IMR-90 (cell line): ENCODE results near the gene VPS13C. TPM values are rescaled to one million over a fixed set of nuclear protein-coding genes. Genes with fewer than 3 reads are reported as not detected.
A peak's percentile ranks its signal among the peaks of the same experiment; 100 is the strongest.

Experiments used
- ATAC-seq: fragments of 200-7000 bp; cut with Tn5 transposase; 2 replicates; pipeline ENCODE4 v1.9.1; 2020; ENCODE audit warnings: low read depth, mild to moderate bottlenecking, moderate library complexity
- BruUV-seq: library from RNA; stranded (reverse); fragments of 400-500 nt; replicated peaks from 2 replicates; lab custom pipeline; 2021; lab: Mats Ljungman, UMichigan
- CTCF ChIA-PET: fragments of 300-600 bp; formaldehyde crosslinking; extraction: SDS; loops from one replicate; lab custom pipeline; 2021; ENCODE audit warnings: antibody characterized with exemption; lab: Yijun Ruan, JAX
- POLR2A ChIA-PET: fragments of 300-600 bp; sonication (Branson Sonifier 250); formaldehyde crosslinking; loops from one replicate; lab custom pipeline; 2022; ENCODE audit warnings: antibody characterized with exemption; ENCODE audit not compliant: unreplicated experiment; lab: Charles Lee
- DNase-seq: peaks from one replicate; pipeline ENCODE4 v3.0.0; 2013
- H2AFZ ChIP-seq: replicated peaks from 2 replicates; pipeline ENCODE3; 2013; ENCODE audit warnings: low read length, mild to moderate bottlenecking; ENCODE audit not compliant: poor library complexity
- H2AK5ac ChIP-seq: 2 replicates; pipeline ENCODE4 v1.6.1; 2013; ENCODE audit warnings: low read depth, low read length, inconsistent platforms
- H2AK9ac ChIP-seq: replicated peaks from 2 replicates; pipeline ENCODE3; 2013; ENCODE audit warnings: mild to moderate bottlenecking, low read depth, low read length, moderate library complexity; ENCODE audit not compliant: poor library complexity
- H2BK120ac ChIP-seq: 2 replicates; pipeline ENCODE4 v1.6.1; 2013; ENCODE audit warnings: low read depth, low read length, inconsistent platforms
- H2BK15ac ChIP-seq: 3 replicates; pipeline ENCODE4 v1.6.1; 2013; ENCODE audit warnings: low read depth, low read length, inconsistent platforms
- H2BK20ac ChIP-seq: 2 replicates; pipeline ENCODE4 v1.6.1; 2013; ENCODE audit warnings: low read depth, mild to moderate bottlenecking, inconsistent platforms, low read length, moderate library complexity
- H2BK5ac ChIP-seq: 2 replicates; pipeline ENCODE4 v1.6.1; 2013; ENCODE audit warnings: mild to moderate bottlenecking, low read depth, low read length, inconsistent platforms; ENCODE audit not compliant: poor library complexity, severe bottlenecking
- H3K14ac ChIP-seq: replicated peaks from 2 replicates; pipeline ENCODE4 v1.6.1; 2013; ENCODE audit warnings: low read depth, low read length, inconsistent platforms
- H3K18ac ChIP-seq: 2 replicates; pipeline ENCODE4 v1.6.1; 2013; ENCODE audit warnings: low read depth, low read length, control low read depth
- H3K23ac ChIP-seq: 2 replicates; pipeline ENCODE4 v1.6.1; 2013; ENCODE audit warnings: low read depth, low read length, inconsistent platforms
- H3K27ac ChIP-seq: 2 replicates; pipeline ENCODE4 v1.5.1; 2013; ENCODE audit warnings: mild to moderate bottlenecking, control low read depth, low read length; ENCODE audit not compliant: insufficient read depth
- H3K27me3 ChIP-seq: 2 replicates; pipeline ENCODE4 v1.6.1; 2013; ENCODE audit warnings: low read length; ENCODE audit not compliant: control insufficient read depth, insufficient read depth
- H3K36me3 ChIP-seq: 2 replicates; pipeline ENCODE4 v1.6.1; 2013; ENCODE audit warnings: low read length, mixed read lengths; ENCODE audit not compliant: control insufficient read depth, insufficient read depth
- H3K4ac ChIP-seq: 2 replicates; pipeline ENCODE4 v1.6.1; 2013; ENCODE audit warnings: low read depth, low read length, inconsistent platforms
- H3K4me1 ChIP-seq: 2 replicates; pipeline ENCODE4 v1.6.1; 2013; ENCODE audit warnings: low read length, mixed read lengths; ENCODE audit not compliant: control insufficient read depth, insufficient read depth
- H3K4me2 ChIP-seq: 2 replicates; pipeline ENCODE4 v1.6.1; 2013; ENCODE audit warnings: low read depth, mild to moderate bottlenecking, control low read depth, low read length, moderate library complexity
- H3K4me3 ChIP-seq: 2 replicates; pipeline ENCODE4 v1.5.1; 2013; ENCODE audit warnings: low read depth, mild to moderate bottlenecking, control low read depth, low read length, moderate library complexity; ENCODE audit not compliant: insufficient read depth
- H3K56ac ChIP-seq: 2 replicates; pipeline ENCODE4 v1.6.1; 2013; ENCODE audit warnings: low read length, inconsistent platforms; ENCODE audit not compliant: insufficient read depth; ENCODE audit errors: extremely low read depth
- H3K79me1 ChIP-seq, 2 experiments: 2 replicates each; pipeline ENCODE4 v1.6.1; 2013; ENCODE audit warnings: low read length in 2 of 2, inconsistent platforms in 1 of 2, low read depth in 1 of 2
- H3K9ac ChIP-seq: 2 replicates; pipeline ENCODE4 v1.6.1; 2013; ENCODE audit warnings: low read depth, low read length, control low read depth
- H3K9me1 ChIP-seq: 2 replicates; pipeline ENCODE4 v1.6.1; 2013; ENCODE audit warnings: low read length, inconsistent platforms; ENCODE audit not compliant: insufficient read depth
- H3K9me3 ChIP-seq: 2 replicates; pipeline ENCODE4 v1.6.1; 2013; ENCODE audit warnings: low read length; ENCODE audit not compliant: control insufficient read depth, insufficient read depth
- H4K20me1 ChIP-seq: 2 replicates; pipeline ENCODE4 v1.6.1; 2013; ENCODE audit warnings: low read length, inconsistent platforms; ENCODE audit not compliant: insufficient read depth
- H4K5ac ChIP-seq: 2 replicates; pipeline ENCODE4 v1.6.1; 2013; ENCODE audit warnings: mild to moderate bottlenecking, low read depth, low read length, control low read depth
- H4K8ac ChIP-seq, 2 experiments: 2 replicates each; pipeline ENCODE4 v1.6.1; 2013; ENCODE audit warnings: low read depth in 2 of 2, low read length in 2 of 2, control low read depth in 1 of 2, inconsistent platforms in 1 of 2
- H4K91ac ChIP-seq: 2 replicates; pipeline ENCODE4 v1.6.1; 2013; ENCODE audit warnings: low read depth, low read length, inconsistent platforms; ENCODE audit not compliant: insufficient read depth
- MAFK ChIP-seq: IDR thresholded peaks from 2 replicates; pipeline ENCODE4 v1.6.1; 2012; ENCODE audit warnings: low read depth, low read length, improper control_type of control experiment
- WGBS, 2 experiments: methylation state at CpG; one replicate each; pipeline versions ENCODE4 v1.1.5 to v1.1.7; 2013; ENCODE audit warnings: missing lambda C conversion rate in 2 of 2; ENCODE audit not compliant: insufficient read length in 1 of 2; ENCODE audit errors: extremely low coverage in 2 of 2; 5-methylcytosine and 5-hydroxymethylcytosine counted together
- dilution Hi-C: fragments of 300-500 bp; cut with HindIII; formaldehyde crosslinking; loops from one replicate; pipeline ENCODE4 v1.14.3; 2018; ENCODE audit warnings: low sequenced_read_pairs; ENCODE audit not compliant: unreplicated experiment
- in situ Hi-C: fragments of 300-500 bp; cut with MboI; formaldehyde crosslinking; loops from 3 replicates; pipeline ENCODE4 v1.14.3; 2019; ENCODE audit warnings: low sequenced_read_pairs, inconsistent platforms, mixed read lengths
- intact Hi-C: fragments of 100-400 bp; cut with micrococcal nuclease; formaldehyde crosslinking; loops from 2 replicates; pipeline ENCODE4 v1.10.0; 2022
- polyA plus RNA-seq, 3 experiments: library from polyadenylated mRNA; depleted of rRNA; stranded (reverse); fragments of >200 nt; gene quantifications; 2 replicates each; pipeline ENCODE4 v1.2.3, GENCODE V29; 2012; ENCODE audit warnings: low replicate concordance in 1 of 3
- total RNA-seq: library from RNA; depleted of rRNA; stranded (reverse); fragments of >200 nt; gene quantifications from 2 replicates; pipeline ENCODE4 v1.2.3, GENCODE V29; 2012
- TF ChIP-seq, protein P1 (sequence below): conservative IDR thresholded peaks from 2 replicates; pipeline ENCODE4 v1.5.1; 2012; ENCODE audit warnings: mild to moderate bottlenecking, low read depth, low read length, improper control_type of control experiment

VPS13C gene
- total and polyA plus RNA-seq, 2 of the 4 experiments (the other 2 are of a cell fraction), result 8.1 to 32.8 TPM

DNA sequence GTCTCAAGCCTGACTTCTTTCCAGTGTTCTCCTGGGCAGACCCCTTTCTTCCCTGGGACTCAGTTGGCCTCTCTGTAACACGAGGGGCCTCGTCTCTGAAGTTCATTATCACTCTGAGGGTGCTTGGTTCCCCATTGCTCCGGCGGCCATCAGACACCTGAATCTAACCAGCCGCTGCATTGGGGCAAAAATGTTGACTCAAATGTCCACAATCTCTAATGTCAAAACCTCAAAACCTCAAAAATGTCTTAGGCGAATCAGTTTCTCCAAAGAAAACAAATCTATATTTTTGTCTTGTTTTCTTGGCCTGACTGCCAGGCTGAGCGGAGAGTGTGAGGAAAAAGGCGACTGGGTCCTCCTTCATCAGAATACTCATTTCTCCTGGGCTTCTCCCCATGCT is 220.7 kb downstream of the VPS13C start:
- no peak overlapping the region for H2BK15ac ChIP-seq
- no peaks in the 10 kb centered on the region; the same call in 1 of the 2 replicates for H3K9me1 ChIP-seq
- H2BK5ac ChIP-seq, result no peak overlapping the region
- DNase-seq (peak; percentile 20), ATAC-seq (no peak)
- H3K4ac ChIP-seq, result no peak overlapping the region
- peaks cover 21% of the 10 kb centered on the region for H3K27me3 ChIP-seq
- H2BK20ac ChIP-seq, result no peak overlapping the region
- H2BK120ac ChIP-seq, result no peak overlapping the region
- 63% methylated on average over 2 of the region's 8 CpGs; no CpG with 5 or more reads in 1 of the 2 experiments for WGBS, 2 experiments
- H3K36me3 ChIP-seq, result no peaks in the 10 kb centered on the region
- no peaks in the 10 kb centered on the region for H3K4me1 ChIP-seq
- H4K5ac ChIP-seq, result no peak overlapping the region
- H3K27ac ChIP-seq, result no peak overlapping the region
- H2AK5ac ChIP-seq, result no peak overlapping the region
- H3K14ac ChIP-seq, result no peak overlapping the region
- no peak for TF ChIP-seq MAFK
- TF ChIP-seq, protein P1, sequence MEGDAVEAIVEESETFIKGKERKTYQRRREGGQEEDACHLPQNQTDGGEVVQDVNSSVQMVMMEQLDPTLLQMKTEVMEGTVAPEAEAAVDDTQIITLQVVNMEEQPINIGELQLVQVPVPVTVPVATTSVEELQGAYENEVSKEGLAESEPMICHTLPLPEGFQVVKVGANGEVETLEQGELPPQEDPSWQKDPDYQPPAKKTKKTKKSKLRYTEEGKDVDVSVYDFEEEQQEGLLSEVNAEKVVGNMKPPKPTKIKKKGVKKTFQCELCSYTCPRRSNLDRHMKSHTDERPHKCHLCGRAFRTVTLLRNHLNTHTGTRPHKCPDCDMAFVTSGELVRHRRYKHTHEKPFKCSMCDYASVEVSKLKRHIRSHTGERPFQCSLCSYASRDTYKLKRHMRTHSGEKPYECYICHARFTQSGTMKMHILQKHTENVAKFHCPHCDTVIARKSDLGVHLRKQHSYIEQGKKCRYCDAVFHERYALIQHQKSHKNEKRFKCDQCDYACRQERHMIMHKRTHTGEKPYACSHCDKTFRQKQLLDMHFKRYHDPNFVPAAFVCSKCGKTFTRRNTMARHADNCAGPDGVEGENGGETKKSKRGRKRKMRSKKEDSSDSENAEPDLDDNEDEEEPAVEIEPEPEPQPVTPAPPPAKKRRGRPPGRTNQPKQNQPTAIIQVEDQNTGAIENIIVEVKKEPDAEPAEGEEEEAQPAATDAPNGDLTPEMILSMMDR, result no peak
- no peaks in the 10 kb centered on the region for H3K79me1 ChIP-seq
- no peak overlapping the region for H3K9ac ChIP-seq
- no peak overlapping the region for H4K91ac ChIP-seq
- no TSS peak for BruUV-seq
- H3K9me3 ChIP-seq, result no peaks in the 10 kb centered on the region
- no peak overlapping the region for H3K4me2 ChIP-seq
- H4K8ac ChIP-seq, result no peak overlapping the region
- no peak overlapping the region for H2AK9ac ChIP-seq
- no peak overlapping the region for H2AFZ ChIP-seq
- H3K56ac ChIP-seq, result no peak overlapping the region
- in situ Hi-C loops, result loop anchor here (10.0 to 25.0 kb wide), 3 partner anchors 1255 to 1502 kb away; no protein-coding TSS in a partner anchor
- H3K23ac ChIP-seq, result no peak overlapping the region
- H3K18ac ChIP-seq, result no peak overlapping the region
- ChIA-PET CTCF (no interaction called here), POLR2A (no interaction called here)
- H3K4me3 ChIP-seq, result no peak overlapping the region
- H4K20me1 ChIP-seq, result no peaks in the 10 kb centered on the region
- dilution Hi-C loops, result no loop called here
- intact Hi-C loops, result no loop called here
